GM13976 (cell line): ENCODE data around the gene ANO1.

Experiments
- DNase-seq: peaks from one replicate; pipeline ENCODE4 v3.0.0; 2012; ENCODE audit warnings: low spot score
- in situ Hi-C: fragments of 300-500 bp; cut with MboI; formaldehyde crosslinking; loops from one replicate; pipeline ENCODE4 v1.12.0; 2022; ENCODE audit warnings: low sequenced_read_pairs, mixed read lengths, inconsistent platforms; ENCODE audit not compliant: unreplicated experiment
- TF ChIP-seq, protein P1 (sequence below): IDR thresholded peaks from 2 replicates; pipeline ENCODE4 v1.5.1; 2012; ENCODE audit warnings: borderline replicate concordance, mild to moderate bottlenecking; ENCODE audit not compliant: insufficient read depth; ENCODE audit errors: extremely low read depth, missing control alignments, control extremely low read depth

Gene ANO1

DNA sequence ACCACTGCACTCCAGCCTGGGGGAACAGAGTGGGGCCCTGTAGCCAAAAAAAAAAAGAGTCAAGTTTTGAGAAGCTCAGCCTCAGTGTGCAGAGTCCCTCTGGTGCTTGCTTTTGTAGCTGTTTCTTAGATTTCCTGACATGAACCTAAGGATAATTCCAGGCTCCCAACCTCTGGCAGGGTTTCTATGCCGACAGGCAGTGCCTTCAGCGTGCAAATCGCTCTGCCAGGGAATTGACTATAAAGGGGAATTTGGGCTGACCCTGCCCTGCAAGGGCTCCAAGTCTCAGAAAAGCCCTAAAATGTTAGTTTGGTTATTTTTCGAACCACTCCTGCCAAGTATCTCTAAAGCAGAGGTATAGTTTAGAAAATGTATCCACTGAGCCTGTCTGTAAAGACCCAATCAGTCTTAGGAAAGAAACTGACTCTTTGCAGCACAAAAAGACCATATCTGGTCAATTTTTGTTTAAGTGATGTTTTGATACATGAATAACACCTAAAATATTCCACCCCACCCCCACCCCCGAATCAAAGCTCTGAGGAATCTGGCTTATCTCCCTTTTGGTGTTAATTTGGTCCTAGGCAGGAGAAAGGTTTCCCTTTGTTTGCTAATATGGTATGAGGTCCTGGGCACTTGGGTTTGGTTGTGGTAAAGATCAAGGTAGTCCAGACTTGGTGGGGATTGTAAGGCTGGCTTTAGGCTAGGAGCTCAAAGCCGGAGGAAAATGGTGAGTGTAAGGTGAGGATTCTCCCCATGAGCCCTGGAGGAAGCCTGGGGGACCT, 49.7 kb downstream of the ANO1 start:
- TF ChIP-seq, protein P1, sequence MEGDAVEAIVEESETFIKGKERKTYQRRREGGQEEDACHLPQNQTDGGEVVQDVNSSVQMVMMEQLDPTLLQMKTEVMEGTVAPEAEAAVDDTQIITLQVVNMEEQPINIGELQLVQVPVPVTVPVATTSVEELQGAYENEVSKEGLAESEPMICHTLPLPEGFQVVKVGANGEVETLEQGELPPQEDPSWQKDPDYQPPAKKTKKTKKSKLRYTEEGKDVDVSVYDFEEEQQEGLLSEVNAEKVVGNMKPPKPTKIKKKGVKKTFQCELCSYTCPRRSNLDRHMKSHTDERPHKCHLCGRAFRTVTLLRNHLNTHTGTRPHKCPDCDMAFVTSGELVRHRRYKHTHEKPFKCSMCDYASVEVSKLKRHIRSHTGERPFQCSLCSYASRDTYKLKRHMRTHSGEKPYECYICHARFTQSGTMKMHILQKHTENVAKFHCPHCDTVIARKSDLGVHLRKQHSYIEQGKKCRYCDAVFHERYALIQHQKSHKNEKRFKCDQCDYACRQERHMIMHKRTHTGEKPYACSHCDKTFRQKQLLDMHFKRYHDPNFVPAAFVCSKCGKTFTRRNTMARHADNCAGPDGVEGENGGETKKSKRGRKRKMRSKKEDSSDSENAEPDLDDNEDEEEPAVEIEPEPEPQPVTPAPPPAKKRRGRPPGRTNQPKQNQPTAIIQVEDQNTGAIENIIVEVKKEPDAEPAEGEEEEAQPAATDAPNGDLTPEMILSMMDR: no peak
- in situ Hi-C loops: no loop called here
- no peak for DNase-seq

DNA sequence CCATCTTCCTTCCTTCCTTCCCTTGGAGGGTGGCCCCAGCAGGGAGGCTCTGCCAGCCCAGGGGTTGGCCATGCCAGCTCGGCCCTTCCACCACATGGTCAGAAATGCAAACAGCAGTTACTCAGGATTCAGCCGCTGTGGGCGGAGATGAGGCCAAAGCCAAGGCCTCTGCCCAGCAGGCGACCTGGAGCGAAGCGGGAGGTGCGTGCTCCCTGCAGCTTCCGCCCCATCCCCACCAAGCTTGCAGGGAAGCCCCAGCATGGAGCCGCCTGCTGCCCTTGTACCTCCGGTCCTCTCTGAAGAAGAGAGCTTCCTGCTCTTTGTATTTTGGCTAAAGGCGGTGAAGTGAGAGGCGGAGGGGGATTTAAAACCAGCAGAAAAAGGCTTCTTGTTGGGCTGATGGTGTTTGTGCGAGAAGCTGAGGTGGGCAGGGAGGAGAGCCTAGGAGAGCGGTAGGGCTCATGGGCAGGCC, 50.4 kb downstream of the ANO1 start:
- no peak for DNase-seq
- TF ChIP-seq, protein P1: no peak
- in situ Hi-C loops: no loop called here

DNA sequence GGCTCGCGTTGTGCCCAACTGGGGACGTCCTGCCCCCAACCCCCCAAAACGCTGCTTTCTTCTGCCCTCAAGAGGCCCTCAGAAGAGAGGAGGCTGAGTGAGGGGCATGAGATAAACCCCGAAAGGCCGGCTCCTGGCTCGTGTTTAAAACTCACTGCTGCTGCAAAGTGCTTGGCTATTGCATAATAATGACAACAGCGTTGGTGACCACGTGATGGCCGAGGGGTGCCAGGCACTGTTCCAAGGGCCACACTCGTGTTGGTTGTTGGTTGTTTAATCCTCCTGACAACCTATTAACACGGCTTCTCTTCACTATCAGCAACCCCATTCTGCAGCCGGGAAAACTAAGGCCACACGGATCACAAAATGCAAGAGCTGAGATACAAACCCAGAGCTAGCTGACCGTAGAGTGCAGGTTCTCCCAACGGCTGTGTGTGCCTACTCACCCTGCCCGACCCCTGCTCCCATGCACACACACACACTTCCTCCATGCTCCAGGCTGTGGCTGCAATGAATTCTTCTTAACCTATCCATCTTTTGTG, 51.0 kb downstream of the ANO1 start:
- DNase-seq: no peak
- in situ Hi-C loops: no loop called here
- TF ChIP-seq, protein P1: no peak

DNA sequence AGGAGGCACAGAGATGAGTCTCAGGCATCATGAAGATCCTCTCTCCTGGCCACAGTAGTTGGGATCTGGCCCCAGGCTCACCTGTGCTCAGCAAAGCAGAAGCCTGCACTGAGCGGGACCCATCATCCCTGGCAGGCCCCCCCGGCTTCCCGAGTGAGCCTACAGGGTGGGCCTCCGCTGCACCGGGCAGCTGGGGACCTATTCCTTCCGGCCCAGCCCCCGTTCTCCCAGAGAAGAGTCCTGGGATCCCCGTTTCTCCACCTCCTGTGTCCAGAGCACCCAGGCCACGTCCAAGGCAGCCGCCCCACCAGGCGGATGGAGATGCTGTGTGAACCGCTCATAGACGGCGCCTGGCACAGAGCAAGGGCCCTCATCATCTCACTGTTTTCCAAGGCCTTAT, 52.5 kb downstream of the ANO1 start:
- in situ Hi-C loops: no loop called here
- TF ChIP-seq, protein P1: no peak
- DNase-seq: no peak

DNA sequence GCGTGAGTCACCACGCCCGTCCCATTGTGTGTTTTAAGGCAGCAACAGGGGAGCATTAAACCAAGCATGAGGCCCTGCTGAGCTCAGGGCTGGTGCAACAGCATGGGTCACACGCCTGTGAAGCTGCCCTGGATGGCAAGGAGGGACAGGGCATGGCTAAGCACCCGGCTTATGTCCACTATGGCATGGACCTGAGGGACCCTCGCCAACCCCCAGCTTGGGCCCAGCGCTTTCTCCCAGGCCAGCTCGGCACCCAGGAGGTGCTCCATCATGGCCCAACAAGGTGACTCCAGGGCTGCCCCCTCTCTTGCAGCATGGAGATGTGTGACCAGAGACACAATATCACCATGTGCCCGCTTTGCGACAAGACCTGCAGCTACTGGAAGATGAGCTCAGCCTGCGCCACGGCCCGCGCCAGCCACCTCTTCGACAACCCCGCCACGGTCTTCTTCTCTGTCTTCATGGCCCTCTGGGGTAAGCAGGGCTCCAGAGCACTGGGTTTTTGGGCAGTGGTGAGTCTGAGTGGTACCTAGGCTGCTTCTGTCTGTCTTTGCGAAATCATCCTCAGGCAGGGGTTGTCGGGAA, 53.6 kb downstream of the ANO1 start:
- in situ Hi-C loops: no loop called here
- DNase-seq: no peak
- TF ChIP-seq, protein P1: no peak

DNA sequence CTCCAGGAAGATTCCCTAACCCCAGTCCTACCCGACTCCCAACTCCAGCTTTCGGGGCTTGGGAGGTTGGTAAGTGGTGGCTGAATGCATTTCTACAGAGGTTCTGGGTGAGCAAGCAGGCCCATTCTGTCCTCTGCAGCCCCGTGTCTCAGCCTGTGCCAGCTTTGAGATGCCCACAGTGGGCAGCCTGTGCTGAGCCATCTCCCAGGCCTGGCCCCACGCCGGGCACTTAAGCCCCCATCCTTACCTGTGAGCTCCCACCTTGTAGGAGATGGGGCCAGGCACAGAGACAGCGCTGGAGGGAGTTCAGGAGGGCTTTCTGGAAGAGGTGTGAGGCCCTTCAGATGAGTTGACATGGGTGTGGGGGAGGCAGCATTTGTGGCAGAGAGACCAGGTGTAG, 54.5 kb downstream of the ANO1 start:
- TF ChIP-seq, protein P1: no peak
- in situ Hi-C loops: no loop called here
- no peak for DNase-seq
